CD4-positive, alpha-beta T cell treated with Interleukin-15 for 4 hours (primary cell): Measurements from ENCODE around the gene XIRP2.
"Not testable (repeated sequence)": the region's sequence is repeated elsewhere in the genome, so short reads cannot be mapped to it uniquely, and the experiment has no call there.

Experiments
- DNase-seq: peaks from one replicate; pipeline ENCODE4 v3.0.0-alpha.2; 2020; ENCODE audit warnings: low spot score

The XIRP2 gene

GRCh38 chr2:166932032-166932431 lies 43.8 kb downstream of the XIRP2 start:
- DNase-seq, result no peak

- no peak for DNase-seq
These were observed 46.5 kb downstream of the XIRP2 start for GRCh38 chr2:166934817-166935216.

GRCh38 chr2:166942377-166942776 lies 54.1 kb downstream of the XIRP2 start:
- no peak for DNase-seq

GRCh38 chr2:166944909-166945308 lies 56.6 kb downstream of the XIRP2 start:
- DNase-seq, result no peak

- DNase-seq, result no peak
These were observed 69.4 kb downstream of the XIRP2 start for GRCh38 chr2:166957686-166958085.

- DNase-seq, result no peak
These were observed 70.8 kb downstream of the XIRP2 start for GRCh38 chr2:166958986-166959481.

- no peak for DNase-seq
These were observed 71.3 kb downstream of the XIRP2 start for GRCh38 chr2:166959556-166959955.

- DNase-seq, result no peak
These were observed 72.5 kb downstream of the XIRP2 start for GRCh38 chr2:166960702-166961270.

GRCh38 chr2:166961933-166962332 lies 73.7 kb downstream of the XIRP2 start:
- DNase-seq, result no peak

GRCh38 chr2:166969486-166969885 lies 81.2 kb downstream of the XIRP2 start:
- no peak for DNase-seq

GRCh38 chr2:166972002-166972401 lies 83.7 kb downstream of the XIRP2 start:
- DNase-seq, result no peak

GRCh38 chr2:166972418-166972817 lies 84.1 kb downstream of the XIRP2 start:
- no peak for DNase-seq

GRCh38 chr2:166984188-166984587 lies 95.9 kb downstream of the XIRP2 start:
- DNase-seq, result no peak

GRCh38 chr2:166984797-166985196 lies 96.5 kb downstream of the XIRP2 start:
- no peak for DNase-seq

- DNase-seq, result no peak
These were observed 106.5 kb downstream of the XIRP2 start for GRCh38 chr2:166994588-166995336.

- no peak for DNase-seq
These were observed 108.2 kb downstream of the XIRP2 start for GRCh38 chr2:166996465-166996864.

- no peak for DNase-seq
These were observed 112.9 kb downstream of the XIRP2 start for GRCh38 chr2:167001165-167001564.

GRCh38 chr2:167005096-167005495 lies 116.8 kb downstream of the XIRP2 start:
- no peak for DNase-seq

GRCh38 chr2:167013227-167013626 lies 124.9 kb downstream of the XIRP2 start:
- DNase-seq, result no peak

- no peak for DNase-seq
These were observed 127.5 kb downstream of the XIRP2 start for GRCh38 chr2:167015806-167016205.

- no peak for DNase-seq
These were observed 128.7 kb downstream of the XIRP2 start for GRCh38 chr2:167017021-167017420.

- no peak for DNase-seq
These were observed 130.3 kb downstream of the XIRP2 start for GRCh38 chr2:167018590-167018989.

GRCh38 chr2:167028503-167028902 lies 140.2 kb downstream of the XIRP2 start:
- DNase-seq, result no peak

GRCh38 chr2:167034976-167035375 lies 146.7 kb downstream of the XIRP2 start:
- not testable (repeated sequence) for DNase-seq
